ENCODE results near the gene DUSP15.

The DUSP15 gene

DNA sequence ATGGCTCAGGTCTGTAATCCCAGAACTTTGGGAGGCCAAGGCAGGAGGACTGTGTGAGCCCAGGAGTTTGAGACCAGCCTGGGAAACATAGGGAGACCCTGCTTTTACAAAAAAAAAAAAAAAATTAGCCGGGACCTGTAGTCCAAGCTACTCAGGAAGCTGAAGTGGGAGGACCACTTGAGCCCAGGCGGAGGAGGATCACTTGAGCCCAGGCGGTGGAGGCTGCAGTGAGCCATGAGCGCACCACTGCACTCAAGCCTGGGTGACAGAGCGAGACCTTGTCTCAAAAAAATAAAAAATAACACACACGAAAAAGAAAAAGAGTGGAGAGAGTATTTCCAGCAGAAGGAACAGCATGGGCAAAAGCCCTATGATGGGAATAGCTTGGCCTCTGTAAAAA lies 2.1 kb upstream of the DUSP15 start:
- TF ChIP-seq POLR2A (IDR thresholded peaks at IDR 0.05; ENCODE audit: low read length) = no peak
- TF ChIP-seq GATA1 (IDR thresholded peaks at IDR 0.05; ENCODE audit: low read depth, low read length) = no peak
- no peak for DNase-seq

DNA sequence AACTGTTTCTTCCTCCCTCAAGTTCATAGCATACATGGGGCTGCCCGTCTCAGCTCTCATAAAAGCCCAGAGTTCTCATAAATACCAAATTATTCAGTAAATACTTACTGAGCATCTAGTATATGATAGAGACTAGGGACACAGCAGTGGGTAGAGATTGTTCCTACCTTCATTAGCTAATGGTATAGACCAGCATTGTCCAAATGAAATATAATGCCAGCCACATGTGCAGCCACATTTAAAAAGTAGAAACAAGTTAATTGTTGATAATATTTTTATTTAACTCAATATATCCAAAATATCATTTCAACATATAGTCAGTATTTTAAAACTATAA lies 1.3 kb upstream of the DUSP15 start:
- no peak for DNase-seq
- TF ChIP-seq POLR2A (IDR thresholded peaks at IDR 0.05; ENCODE audit: low read length) (no peak), GATA1 (IDR thresholded peaks at IDR 0.05; ENCODE audit: low read depth, low read length) (no peak)

DNA sequence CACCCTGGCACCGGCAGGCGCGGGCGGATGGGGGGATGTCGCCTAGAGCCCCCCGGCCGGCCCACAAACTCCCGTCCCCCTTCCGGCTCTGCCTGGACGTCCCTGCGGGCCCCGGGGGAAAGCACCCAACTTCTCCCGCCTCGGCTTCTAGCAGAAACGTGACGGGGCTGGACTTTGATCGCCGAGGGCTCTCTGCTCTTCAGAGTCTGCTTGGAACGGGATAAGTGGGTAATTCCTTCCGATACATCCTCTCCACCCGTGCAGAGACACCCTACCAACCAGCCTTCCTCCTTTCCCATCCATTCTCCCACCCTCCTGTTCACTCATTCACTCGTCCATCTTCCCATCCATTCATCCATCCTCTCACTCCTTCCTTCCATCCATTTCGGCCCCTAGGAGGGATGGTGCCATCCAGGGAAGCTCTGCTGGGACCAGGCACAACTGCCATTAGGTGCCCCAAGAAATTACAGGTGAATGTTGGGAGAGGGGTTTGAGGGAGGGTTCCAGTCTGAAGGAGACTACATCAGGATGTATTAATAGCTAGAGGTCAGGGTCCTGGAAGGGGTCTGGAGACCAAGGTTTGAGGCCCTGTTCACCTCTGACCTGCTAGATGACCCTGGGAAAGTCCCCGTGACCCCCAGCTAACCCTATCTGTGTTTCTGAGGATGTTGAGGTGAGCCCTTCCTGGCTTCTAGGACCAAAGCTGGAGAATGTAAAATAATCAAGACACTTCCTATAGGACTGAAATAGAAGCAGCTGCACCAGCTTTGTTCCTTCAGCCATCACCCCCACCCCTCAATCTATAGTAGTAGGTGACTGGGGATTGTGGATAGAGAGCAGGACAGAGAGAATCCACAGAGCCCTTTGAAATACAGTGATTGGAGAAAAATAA lies 645 bp upstream of the DUSP15 start:
- TF ChIP-seq GATA1 (IDR thresholded peaks at IDR 0.05; ENCODE audit: low read depth, low read length) (no peak), POLR2A (IDR thresholded peaks at IDR 0.05; ENCODE audit: low read length) (no peak)
- no peak for DNase-seq

DNA sequence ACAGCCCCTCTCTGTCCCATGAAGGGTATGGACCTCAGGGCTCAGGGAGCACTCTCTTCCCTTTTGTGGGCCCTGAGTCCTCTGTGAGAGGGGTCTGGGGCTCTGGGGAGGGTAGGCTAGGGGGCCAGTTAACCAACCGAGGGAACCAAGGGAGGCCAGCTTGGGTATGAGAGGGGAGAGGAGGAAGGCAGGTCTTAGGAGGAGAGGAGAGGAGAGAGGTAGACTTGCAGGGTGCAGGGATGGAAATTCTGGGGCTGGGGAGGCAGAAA lies 720 bp downstream of the DUSP15 start:
- DNase-seq = no peak
- TF ChIP-seq POLR2A (IDR thresholded peaks at IDR 0.05; ENCODE audit: low read length) (no peak), GATA1 (IDR thresholded peaks at IDR 0.05; ENCODE audit: low read depth, low read length) (no peak)

DNA sequence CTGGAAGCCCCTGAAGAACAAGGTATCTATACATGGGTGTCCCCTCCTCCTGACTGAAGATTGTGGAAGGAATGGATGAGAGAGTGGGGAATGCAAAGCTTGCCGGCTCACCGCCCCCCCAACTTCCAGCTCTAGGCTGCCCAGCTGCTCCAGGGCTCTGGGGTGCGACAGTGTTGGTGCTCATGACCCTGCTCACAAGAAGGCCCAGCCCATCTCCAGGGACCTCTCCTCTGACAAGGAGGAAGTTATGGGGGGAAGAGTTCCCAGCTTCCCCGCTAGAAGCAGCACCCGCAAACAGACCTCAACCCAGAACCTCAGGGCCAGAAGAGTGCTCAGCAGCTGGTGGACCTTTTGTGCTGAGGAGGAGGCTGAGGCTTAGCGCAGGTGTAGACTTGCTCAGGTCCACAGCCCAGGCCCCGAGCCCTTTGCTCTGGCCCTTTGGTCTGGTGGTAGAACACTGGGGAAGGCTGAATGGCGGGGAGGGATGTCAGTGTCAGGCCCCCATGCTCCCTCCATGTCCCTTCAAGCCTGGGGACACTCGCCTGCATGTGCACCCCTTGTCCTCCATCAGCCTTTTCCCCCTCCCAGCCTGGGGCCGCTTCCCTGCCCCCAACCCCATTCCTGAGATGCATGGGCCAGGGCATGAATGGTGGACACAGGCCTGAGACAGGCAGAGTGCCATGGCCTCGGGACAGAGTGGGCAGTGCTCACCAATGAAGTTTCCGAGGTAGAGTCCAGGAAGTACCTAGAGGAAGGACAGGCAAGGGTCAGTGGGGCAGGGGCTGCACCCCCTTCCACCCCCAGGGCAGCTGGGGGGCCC lies 1.3 kb downstream of the DUSP15 start:
- DNase-seq = no peak
- TF ChIP-seq GATA1 (IDR thresholded peaks at IDR 0.05; ENCODE audit: low read depth, low read length) = no peak
- no peak for TF ChIP-seq POLR2A (IDR thresholded peaks at IDR 0.05; ENCODE audit: low read length)

DNA sequence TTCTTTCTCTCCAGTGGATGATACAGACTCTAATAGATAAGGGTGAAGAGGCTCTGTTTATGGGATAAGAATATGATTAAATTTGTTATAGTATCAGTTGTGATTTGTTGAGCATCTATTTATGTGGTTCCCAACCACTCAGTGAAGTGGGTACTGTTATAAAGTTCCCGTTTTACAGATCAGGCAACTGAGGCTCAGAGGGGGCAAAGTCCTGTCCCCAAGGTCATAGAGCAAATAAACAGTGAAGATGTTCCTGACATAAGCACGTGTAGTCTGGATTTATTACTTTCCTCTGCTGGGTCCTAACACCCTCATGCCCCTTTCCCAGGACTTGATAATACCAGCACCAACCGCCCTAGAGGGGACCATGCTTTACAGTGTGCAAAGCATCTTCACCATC lies 4.1 kb downstream of the DUSP15 start:
- TF ChIP-seq GATA1 (IDR thresholded peaks at IDR 0.05; ENCODE audit: low read depth, low read length) (no peak), POLR2A (IDR thresholded peaks at IDR 0.05; ENCODE audit: low read length) (no peak)

DNA sequence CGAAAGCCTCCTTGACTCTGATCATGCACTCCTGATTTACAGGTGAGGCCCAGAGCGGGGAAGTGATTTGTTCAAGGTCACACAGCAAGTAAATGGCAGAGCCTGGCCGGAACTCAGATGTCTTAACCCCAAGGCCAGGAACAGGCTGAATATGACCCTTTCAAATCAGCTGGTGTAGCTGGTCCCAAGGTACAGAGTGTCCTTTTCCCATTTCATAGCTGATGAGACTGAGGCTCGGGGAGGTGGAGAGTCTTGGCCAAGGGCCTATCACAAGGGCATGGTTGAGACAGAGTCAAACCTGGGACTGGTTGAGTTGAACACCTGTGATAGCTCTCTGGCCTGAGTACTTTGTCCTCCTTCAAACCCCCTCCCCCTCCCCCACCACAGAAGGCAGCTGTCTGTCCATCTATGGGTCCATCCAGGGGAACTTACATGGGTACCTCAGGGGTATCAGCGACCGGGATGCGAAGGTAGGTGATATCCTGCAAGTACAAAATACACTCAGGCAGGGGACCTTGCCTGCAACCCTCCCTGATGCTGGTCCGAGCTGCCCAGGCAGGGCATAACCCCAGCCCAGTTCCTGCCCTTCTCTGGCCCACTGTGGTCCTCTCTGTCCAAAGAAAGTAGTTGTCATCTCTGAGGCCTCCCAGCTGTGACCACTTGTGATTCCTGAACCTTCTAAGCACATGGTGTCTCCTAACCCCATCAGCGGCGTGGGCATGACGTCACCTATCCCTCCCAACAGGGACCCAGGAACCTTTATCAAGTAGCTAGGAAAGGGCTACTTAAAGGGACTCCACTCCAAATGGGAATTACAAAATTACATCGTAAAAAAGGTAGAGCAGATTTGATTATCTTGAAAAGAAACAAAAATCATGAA lies 5.6 kb downstream of the DUSP15 start:
- TF ChIP-seq GATA1 (IDR thresholded peaks at IDR 0.05; ENCODE audit: low read depth, low read length) = no peak
- TF ChIP-seq POLR2A (IDR thresholded peaks at IDR 0.05; ENCODE audit: low read length) = no peak
- DNase-seq = no peak

More for the DNA sequence above, 4.1 kb downstream of the DUSP15 start:
- DNase-seq = no peak

DNA sequence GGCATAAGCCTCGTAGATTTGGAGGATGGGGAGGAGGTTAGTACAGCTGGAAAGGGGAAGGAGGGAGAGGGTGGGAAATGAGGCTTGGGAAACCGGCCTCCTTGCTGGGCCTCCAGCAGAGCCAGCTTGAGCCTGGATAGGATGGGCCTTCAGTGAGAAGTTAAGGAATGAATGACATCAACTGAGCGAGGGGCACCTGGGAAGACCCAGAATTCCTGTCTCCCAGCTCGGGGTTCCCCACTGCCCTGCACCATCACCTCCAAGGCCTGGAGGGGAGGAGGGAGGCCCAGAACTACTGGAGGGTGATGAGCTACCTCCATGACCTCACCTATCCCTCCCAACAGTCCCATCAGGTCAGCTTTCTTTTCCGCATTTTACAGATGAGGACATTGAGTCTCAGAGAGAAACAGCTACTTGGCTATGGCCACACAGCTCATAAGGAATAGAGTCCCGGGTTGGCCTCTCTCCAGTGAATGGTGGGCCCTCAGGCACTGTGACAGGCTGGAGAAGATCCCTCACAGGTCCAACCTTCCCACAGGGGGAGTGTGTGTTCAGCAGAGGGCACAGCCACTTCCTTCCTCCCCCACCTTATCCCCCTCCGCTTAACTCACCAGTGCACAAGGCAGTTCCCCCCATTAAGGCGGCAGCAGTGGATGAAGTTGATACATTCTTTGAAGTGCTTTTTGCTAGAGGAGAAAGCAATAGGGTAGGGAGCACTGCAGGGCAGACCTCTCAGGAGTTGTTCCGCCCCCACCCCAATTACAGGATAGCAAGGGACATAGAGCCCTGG lies 6.8 kb downstream of the DUSP15 start:
- DNase-seq = no peak
- TF ChIP-seq POLR2A (IDR thresholded peaks at IDR 0.05; ENCODE audit: low read length) = no peak
- TF ChIP-seq GATA1 (IDR thresholded peaks at IDR 0.05; ENCODE audit: low read depth, low read length) = no peak

DNA sequence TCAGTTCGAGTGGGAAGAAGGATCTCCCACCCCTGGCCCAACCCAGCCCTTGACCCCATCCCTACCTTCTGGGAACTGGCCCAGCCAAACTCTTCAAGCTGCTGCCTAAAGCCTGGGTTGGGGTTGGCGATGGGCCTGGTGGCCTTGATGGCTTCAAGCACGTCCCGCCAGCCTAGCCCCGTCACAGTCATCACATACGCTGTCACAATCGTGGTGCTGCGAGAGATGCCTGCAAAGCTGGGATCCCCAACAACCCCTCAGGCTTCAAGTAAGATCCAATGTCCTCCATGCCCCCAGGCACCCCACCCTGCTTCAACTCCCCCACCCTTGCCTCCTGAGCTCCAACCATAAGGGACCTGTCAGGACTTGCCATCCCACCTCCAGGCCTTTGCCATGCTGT lies 7.8 kb downstream of the DUSP15 start:
- TF ChIP-seq POLR2A (IDR thresholded peaks at IDR 0.05; ENCODE audit: low read length) (no peak), GATA1 (IDR thresholded peaks at IDR 0.05; ENCODE audit: low read depth, low read length) (no peak)

DNA sequence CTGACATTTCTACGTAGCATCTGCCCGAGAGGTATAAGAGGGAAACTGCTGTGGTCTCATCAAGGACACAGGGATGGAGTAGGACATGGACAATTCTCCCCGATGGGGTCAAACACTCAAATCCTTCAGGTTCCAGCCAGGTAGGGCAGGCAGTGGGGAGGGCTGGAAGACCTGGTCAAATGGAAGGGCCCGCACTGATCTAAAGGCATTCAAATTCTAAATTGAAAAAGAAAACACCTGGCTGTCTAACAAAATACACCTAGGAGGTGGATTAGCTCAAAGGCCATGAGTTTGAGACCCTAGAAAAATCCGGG lies 8.2 kb downstream of the DUSP15 start:
- TF ChIP-seq GATA1 (IDR thresholded peaks at IDR 0.05; ENCODE audit: low read depth, low read length) (no peak), POLR2A (IDR thresholded peaks at IDR 0.05; ENCODE audit: low read length) (no peak)
- DNase-seq = no peak

More for the DNA sequence above, 7.8 kb downstream of the DUSP15 start:
- no peak for DNase-seq

DNA sequence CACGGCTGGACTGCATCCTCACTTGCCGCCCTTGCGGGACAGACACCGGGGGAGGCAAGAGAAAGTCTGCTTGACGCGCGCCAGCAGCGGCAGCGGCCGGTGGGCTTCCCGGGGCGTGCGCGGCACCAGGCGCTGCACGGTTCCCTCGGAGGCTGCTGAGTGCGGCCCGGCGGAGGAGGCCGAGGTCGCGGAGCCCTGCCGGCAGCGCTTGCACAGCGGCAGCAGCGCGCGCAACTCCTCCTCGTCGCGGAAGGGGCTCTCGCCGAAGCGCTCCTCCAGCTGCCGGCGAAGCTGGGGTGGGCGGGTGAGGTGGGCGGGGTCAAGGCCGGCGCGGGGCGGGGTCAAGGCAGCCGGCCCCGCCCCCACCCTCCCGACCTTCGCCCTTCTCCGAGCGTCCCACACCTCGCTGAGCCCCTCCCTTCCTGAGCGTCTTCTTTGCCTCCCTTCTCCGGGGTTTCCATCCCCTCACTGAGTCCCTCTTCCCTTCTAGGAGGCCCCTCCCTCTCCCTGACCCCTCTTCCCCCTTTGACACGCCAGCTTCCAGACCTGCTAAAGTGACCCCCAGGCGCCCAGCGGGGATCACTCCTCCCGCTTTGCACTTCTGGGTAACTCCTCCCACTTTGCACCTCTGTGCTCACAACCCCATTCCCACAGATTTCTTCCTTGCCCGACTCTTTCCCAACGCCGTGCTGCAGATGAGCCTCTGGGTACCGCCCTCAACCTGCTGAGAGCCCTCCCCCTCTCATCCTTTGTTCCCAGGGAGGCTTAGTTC lies 8.8 kb downstream of the DUSP15 start:
- DNase-seq = peak; percentile 66 to 74
- no peak for TF ChIP-seq GATA1 (IDR thresholded peaks at IDR 0.05; ENCODE audit: low read depth, low read length)
- TF ChIP-seq POLR2A (IDR thresholded peaks at IDR 0.05; ENCODE audit: low read length) = no peak

DNA sequence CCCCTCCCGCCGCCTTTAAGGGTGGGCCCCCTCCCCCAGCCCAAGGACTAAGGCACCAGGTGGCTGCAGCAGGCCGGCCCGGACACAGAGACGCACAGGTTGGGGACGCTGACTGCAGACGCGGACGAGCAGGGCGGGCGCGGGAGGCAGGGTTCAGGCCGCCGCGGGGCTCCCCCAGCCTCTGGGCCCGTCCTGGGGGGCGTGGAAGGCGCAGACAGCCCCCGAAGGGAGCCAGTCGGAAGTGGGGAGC lies 9.3 kb downstream of the DUSP15 start:
- DNase-seq = no peak

More for the DNA sequence above, 9.3 kb downstream of the DUSP15 start:
- TF ChIP-seq GATA1 (IDR thresholded peaks at IDR 0.05; ENCODE audit: low read depth, low read length) = no peak
- TF ChIP-seq POLR2A (IDR thresholded peaks at IDR 0.05; ENCODE audit: low read length) = no peak

Measured in erythroblast (primary cell).